ENCODE data around the gene PSAPL1. TPM values are rescaled to one million over a fixed set of nuclear protein-coding genes. Genes with fewer than 3 reads are reported as not detected.

PSAPL1 gene
- total and polyA plus RNA-seq, 4 donors = not detected

DNA sequence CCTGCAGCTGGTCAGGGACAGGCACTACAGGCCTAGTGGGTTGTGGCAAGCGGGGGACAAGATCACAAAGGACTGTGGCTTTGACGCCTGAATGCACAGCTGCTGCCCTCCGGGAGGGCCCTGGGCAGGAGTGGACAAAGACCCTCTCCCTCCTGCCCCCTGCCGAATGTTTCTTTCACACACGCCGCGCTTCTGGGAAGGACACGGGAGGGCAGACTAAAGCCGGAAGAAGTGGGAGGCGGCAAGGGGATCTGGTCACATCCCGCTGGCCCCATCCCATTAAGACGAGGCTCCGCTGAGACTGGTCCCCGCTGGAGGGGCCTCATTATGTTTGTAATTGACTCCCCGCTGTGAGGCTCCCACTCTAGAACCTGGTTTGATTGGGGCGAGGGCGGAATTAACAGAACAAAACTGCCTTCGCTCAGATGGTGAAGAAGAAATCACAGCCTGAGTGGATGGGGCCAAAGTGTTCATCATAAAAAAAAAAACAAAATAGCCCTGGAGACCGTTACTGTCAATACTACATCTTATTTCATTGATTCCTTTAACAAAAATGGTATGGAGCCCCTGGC is 37.8 kb upstream of the PSAPL1 start:
- Histone ChIP-seq H3K9ac (ENCODE audit: low read depth in 1 of 2, low read length in 2 of 2) (no peak overlapping the region), H3K4me3 (ENCODE audit: low read depth in 1 of 3, low read length in 3 of 3) (no peak overlapping the region), H3K27ac (ENCODE audit: low read depth in 1 of 2, low read length in 2 of 2) (no peak overlapping the region), H3K36me3 (ENCODE audit: control insufficient read depth in 4 of 4, insufficient read depth in 3 of 4, low read depth in 1 of 4, low read length in 3 of 4) (no peaks in the 10 kb centered on the region), H3K27me3 (ENCODE audit: control insufficient read depth in 4 of 4, insufficient read depth in 4 of 4, low read length in 3 of 4) (no peaks in the 10 kb centered on the region), H3K4me1 (ENCODE audit: control insufficient read depth in 4 of 4, insufficient read depth in 4 of 4, low read length in 3 of 4) (no peaks in the 10 kb centered on the region), H3K9me3 (ENCODE audit: control insufficient read depth in 4 of 4, low read length in 3 of 4) (no peaks in the 10 kb centered on the region)
- DNase-seq (ENCODE audit: low spot score) = no peak
- WGBS = 73% methylated on average over 19 of the region's 19 CpGs
- TF ChIP-seq FOXA2 (IDR thresholded peaks at IDR 0.05) (no peak), YY1 (IDR thresholded peaks at IDR 0.05) (no peak), GABPA (IDR thresholded peaks at IDR 0.05 in 1 of 2, conservative IDR thresholded peaks at IDR 0.05 in 1 of 2) (no peak), FOXA1 (IDR thresholded peaks at IDR 0.05) (no peak), EGR1 (IDR thresholded peaks at IDR 0.05; ENCODE audit: low read depth in 2 of 2) (no peak), NR2F2 (IDR thresholded peaks at IDR 0.05) (no peak), HNF4G (IDR thresholded peaks at IDR 0.05) (no peak), HNF4A (conservative IDR thresholded peaks at IDR 0.05) (no peak), TAF1 (conservative IDR thresholded peaks at IDR 0.05) (no peak)
- TF ChIP-seq, protein P1, sequence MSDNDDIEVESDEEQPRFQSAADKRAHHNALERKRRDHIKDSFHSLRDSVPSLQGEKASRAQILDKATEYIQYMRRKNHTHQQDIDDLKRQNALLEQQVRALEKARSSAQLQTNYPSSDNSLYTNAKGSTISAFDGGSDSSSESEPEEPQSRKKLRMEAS (IDR thresholded peaks at IDR 0.05) = no peak
- TF ChIP-seq, protein P2, sequence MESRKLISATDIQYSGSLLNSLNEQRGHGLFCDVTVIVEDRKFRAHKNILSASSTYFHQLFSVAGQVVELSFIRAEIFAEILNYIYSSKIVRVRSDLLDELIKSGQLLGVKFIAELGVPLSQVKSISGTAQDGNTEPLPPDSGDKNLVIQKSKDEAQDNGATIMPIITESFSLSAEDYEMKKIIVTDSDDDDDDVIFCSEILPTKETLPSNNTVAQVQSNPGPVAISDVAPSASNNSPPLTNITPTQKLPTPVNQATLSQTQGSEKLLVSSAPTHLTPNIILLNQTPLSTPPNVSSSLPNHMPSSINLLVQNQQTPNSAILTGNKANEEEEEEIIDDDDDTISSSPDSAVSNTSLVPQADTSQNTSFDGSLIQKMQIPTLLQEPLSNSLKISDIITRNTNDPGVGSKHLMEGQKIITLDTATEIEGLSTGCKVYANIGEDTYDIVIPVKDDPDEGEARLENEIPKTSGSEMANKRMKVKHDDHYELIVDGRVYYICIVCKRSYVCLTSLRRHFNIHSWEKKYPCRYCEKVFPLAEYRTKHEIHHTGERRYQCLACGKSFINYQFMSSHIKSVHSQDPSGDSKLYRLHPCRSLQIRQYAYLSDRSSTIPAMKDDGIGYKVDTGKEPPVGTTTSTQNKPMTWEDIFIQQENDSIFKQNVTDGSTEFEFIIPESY (IDR thresholded peaks at IDR 0.05) = no peak
- TF ChIP-seq, protein P3, sequence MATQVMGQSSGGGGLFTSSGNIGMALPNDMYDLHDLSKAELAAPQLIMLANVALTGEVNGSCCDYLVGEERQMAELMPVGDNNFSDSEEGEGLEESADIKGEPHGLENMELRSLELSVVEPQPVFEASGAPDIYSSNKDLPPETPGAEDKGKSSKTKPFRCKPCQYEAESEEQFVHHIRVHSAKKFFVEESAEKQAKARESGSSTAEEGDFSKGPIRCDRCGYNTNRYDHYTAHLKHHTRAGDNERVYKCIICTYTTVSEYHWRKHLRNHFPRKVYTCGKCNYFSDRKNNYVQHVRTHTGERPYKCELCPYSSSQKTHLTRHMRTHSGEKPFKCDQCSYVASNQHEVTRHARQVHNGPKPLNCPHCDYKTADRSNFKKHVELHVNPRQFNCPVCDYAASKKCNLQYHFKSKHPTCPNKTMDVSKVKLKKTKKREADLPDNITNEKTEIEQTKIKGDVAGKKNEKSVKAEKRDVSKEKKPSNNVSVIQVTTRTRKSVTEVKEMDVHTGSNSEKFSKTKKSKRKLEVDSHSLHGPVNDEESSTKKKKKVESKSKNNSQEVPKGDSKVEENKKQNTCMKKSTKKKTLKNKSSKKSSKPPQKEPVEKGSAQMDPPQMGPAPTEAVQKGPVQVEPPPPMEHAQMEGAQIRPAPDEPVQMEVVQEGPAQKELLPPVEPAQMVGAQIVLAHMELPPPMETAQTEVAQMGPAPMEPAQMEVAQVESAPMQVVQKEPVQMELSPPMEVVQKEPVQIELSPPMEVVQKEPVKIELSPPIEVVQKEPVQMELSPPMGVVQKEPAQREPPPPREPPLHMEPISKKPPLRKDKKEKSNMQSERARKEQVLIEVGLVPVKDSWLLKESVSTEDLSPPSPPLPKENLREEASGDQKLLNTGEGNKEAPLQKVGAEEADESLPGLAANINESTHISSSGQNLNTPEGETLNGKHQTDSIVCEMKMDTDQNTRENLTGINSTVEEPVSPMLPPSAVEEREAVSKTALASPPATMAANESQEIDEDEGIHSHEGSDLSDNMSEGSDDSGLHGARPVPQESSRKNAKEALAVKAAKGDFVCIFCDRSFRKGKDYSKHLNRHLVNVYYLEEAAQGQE (IDR thresholded peaks at IDR 0.05) = no peak

DNA sequence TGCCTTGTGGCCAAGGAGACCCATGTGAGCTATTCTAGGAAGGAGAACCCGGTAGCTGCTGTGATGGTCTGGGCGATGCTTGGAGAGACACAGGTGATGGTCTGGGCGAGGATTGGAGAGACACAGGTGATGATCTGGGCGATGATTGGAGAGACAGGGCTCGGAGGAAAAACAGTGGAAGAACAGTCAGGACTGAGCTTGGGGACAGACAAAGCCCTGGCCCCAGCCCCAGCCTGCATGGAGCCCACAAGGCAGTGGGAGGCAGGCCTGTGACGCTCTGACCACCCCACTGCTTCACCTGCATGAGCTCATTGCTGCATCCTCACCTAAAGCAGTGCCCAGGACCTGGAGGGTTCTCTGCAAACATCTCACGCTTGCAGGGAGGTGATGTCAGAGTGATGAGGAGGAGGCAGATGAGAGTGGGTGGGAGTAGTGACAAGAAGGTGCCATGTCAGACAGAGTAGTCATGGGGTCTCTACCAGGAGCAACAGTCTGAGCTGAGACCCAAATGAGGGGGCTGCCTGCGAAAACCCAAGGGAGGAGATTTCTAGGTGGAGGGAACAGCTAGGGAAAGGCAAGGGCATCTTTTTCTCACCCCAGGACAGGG is 35.9 kb upstream of the PSAPL1 start:
- TF ChIP-seq GABPA (IDR thresholded peaks at IDR 0.05 in 1 of 2, conservative IDR thresholded peaks at IDR 0.05 in 1 of 2) = no peak
- Histone ChIP-seq H3K27me3 (ENCODE audit: control insufficient read depth in 4 of 4, insufficient read depth in 4 of 4, low read length in 3 of 4) (no peaks in the 10 kb centered on the region), H3K9ac (ENCODE audit: low read depth in 1 of 2, low read length in 2 of 2) (no peak overlapping the region), H3K4me3 (ENCODE audit: low read depth in 1 of 3, low read length in 3 of 3) (no peak overlapping the region), H3K9me3 (ENCODE audit: control insufficient read depth in 4 of 4, low read length in 3 of 4) (peaks cover 0 to 4% (median 2%) of the 10 kb centered on the region in 4 donors), H3K36me3 (ENCODE audit: control insufficient read depth in 4 of 4, insufficient read depth in 3 of 4, low read depth in 1 of 4, low read length in 3 of 4) (no peaks in the 10 kb centered on the region), H3K27ac (ENCODE audit: low read depth in 1 of 2, low read length in 2 of 2) (no peak overlapping the region), H3K4me1 (ENCODE audit: control insufficient read depth in 4 of 4, insufficient read depth in 4 of 4, low read length in 3 of 4) (no peaks in the 10 kb centered on the region)
- 91% methylated on average over 8 of the region's 8 CpGs for WGBS
- DNase-seq (ENCODE audit: low spot score) = no peak

DNA sequence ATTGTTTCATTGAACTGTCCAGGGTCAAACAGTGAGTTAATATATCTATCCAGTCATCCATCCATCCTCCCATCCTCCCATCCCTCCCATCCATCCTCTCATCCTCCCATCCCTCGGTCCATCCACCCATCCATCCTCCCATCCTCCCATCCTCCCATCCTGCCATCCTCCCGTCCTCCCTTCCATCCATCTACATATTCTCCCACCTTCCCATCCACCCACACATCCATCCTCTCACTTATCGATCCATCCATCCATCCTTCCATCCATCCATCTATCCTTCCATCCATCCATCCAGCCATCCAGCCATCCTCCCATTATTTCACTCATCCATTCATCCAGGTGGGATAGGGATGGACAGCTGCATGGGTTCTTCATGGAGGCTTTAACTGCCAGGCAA is 35.4 kb upstream of the PSAPL1 start:
- TF ChIP-seq HNF4A (conservative IDR thresholded peaks at IDR 0.05) = no peak
- TF ChIP-seq FOXA2 (IDR thresholded peaks at IDR 0.05) = no peak
- TF ChIP-seq HNF4G (IDR thresholded peaks at IDR 0.05) = no peak
- TF ChIP-seq YY1 (IDR thresholded peaks at IDR 0.05) = no peak
- TF ChIP-seq NR2F2 (IDR thresholded peaks at IDR 0.05) = no peak
- TF ChIP-seq RAD21 (IDR thresholded peaks at IDR 0.05) = no peak
- no peak for TF ChIP-seq GABPA (IDR thresholded peaks at IDR 0.05 in 1 of 2, conservative IDR thresholded peaks at IDR 0.05 in 1 of 2)
- no peak for TF ChIP-seq RXRA (IDR thresholded peaks at IDR 0.05)
- TF ChIP-seq, protein P4, sequence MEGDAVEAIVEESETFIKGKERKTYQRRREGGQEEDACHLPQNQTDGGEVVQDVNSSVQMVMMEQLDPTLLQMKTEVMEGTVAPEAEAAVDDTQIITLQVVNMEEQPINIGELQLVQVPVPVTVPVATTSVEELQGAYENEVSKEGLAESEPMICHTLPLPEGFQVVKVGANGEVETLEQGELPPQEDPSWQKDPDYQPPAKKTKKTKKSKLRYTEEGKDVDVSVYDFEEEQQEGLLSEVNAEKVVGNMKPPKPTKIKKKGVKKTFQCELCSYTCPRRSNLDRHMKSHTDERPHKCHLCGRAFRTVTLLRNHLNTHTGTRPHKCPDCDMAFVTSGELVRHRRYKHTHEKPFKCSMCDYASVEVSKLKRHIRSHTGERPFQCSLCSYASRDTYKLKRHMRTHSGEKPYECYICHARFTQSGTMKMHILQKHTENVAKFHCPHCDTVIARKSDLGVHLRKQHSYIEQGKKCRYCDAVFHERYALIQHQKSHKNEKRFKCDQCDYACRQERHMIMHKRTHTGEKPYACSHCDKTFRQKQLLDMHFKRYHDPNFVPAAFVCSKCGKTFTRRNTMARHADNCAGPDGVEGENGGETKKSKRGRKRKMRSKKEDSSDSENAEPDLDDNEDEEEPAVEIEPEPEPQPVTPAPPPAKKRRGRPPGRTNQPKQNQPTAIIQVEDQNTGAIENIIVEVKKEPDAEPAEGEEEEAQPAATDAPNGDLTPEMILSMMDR (IDR thresholded peaks at IDR 0.05; ENCODE audit: low read depth, low read length, missing input control) = no peak
- H3K4me3 ChIP-seq (ENCODE audit: low read depth in 1 of 3, low read length in 3 of 3) = no peak overlapping the region
- peaks cover 0 to 4% (median 2%) of the 10 kb centered on the region in 4 donors for H3K9me3 ChIP-seq (ENCODE audit: control insufficient read depth in 4 of 4, low read length in 3 of 4)
- no peaks in the 10 kb centered on the region for H3K36me3 ChIP-seq (ENCODE audit: control insufficient read depth in 4 of 4, insufficient read depth in 3 of 4, low read depth in 1 of 4, low read length in 3 of 4)
- no peak overlapping the region for H3K27ac ChIP-seq (ENCODE audit: low read depth in 1 of 2, low read length in 2 of 2)
- no peak overlapping the region for H3K9ac ChIP-seq (ENCODE audit: low read depth in 1 of 2, low read length in 2 of 2)
- no peaks in the 10 kb centered on the region for H3K27me3 ChIP-seq (ENCODE audit: control insufficient read depth in 4 of 4, insufficient read depth in 4 of 4, low read length in 3 of 4)
- 88% methylated on average over 3 of the region's 3 CpGs for WGBS
- DNase-seq (ENCODE audit: low spot score) = no peak
- no peaks in the 10 kb centered on the region for H3K4me1 ChIP-seq (ENCODE audit: control insufficient read depth in 4 of 4, insufficient read depth in 4 of 4, low read length in 3 of 4)

Measured in liver (tissue), 9 donors.